HG03045 (cell line): ENCODE data around the gene RETN.

Experiments used
- ATAC-seq: cut with Tn5 transposase; IDR thresholded peaks from one replicate; pipeline ENCODE4 v1.9.1; 2021; ENCODE audit warnings: mild to moderate bottlenecking, moderate library complexity; ENCODE audit not compliant: unreplicated experiment

The RETN gene, protein sequence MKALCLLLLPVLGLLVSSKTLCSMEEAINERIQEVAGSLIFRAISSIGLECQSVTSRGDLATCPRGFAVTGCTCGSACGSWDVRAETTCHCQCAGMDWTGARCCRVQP

DNA sequence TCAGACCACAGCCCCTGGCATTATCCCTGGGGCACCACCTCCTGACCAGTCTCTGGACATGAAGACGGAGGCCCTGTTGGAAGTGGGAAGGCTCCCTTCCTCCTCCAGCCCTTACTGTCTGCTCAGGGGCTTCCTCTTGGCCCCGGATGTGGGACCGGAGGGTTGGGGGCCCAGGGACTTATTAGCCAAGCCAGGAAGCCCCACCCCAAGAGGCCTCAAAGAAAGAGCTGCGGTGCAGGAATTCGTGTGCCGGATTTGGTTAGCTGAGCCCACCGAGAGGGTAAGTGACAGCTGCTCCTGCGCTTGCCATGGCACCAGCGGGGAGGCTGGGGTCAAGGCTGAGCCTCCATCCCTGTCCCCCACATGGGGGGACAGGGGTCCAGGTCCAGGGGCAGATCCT lies at the start of gene RETN:
RETN (plus strand) TSS at position 208 of the 400 bp plus-strand sequence. CDS start 278 bp downstream, outside the sequence.
- ATAC-seq = no peak

DNA sequence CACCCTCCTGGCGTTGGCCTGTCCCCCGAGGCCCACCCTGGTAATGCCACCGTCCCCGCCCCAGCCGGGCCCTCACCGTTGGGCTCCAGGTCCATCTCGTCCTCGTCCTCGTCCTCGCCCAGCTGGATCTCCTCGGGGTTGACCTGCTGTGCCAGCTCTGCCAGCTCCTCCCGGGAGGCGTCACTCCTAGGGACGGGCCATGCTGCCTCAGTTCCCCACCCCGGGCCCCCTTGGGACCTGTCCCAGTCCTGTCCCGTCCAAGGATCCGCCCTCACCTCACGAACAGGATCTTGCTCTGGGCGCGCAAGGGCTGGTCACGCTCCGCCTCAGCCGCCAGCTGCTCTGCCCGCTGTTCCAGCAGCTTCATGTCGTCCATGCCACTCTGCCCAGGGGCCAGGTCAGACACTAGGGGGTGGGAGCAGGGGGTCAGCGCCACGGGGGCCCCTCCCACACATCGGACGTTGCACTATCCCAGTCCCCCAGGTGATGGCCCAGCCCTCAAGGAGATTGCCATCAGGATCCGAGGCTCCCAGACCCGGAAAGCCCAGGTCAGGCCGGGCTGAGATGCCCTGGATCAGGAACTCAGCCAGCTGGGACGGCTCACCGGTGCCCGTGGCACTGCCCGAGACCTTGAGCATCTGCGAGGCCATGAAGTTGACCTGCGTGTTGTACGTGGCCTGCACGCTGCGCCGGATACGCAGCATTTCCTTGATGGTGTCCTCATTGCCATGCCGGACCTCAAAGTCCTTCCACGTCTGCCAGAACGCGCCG lies 49.0 kb upstream of the RETN start:
- ATAC-seq = no peak

DNA sequence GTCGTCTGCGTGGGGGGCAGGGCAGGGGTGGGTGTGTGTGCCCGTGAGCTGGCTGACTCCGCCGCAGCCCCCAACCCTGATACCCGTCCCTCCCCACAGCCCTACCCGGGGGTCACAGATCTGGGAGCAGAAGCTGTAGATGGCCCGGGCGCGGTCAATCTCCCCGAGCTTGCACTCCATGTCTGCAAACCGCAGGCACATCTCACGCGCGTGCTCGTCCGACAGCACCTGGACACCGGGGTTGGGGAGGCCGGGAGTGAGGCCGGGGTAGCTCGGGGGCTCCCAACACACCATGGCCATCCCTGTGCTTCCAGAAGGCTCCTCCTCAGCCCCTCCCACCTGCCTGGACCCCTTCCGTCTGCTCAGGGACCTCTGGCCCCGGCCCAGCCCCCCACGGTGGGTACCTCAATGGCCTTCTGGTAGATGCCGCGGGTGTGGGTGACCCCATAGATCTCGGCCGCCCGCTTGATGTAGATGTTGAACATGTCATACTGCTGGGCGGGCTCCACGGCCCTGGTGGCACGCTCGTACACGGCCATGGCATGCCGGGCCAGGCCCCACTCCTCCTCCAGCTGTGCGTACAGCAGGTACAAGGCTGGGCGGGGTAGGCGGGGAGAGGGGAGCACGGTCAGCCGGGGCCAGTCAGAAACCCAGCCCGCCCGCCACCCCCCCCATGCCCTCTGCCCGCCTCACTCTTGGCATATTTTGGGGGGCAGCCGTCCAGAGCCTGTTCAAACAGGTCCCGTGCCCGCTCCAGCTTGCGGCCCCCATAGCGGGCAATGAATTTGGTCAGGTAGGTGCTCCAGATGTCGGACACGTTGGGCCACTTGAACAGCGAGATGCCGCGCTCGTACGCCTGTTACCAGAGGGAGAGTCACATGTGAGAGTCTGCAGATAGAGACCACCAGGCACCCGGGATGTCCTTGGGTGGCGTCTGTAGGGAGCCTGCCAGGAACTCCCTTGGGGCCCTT lies 48.1 kb upstream of the RETN start:
- ATAC-seq = no peak

DNA sequence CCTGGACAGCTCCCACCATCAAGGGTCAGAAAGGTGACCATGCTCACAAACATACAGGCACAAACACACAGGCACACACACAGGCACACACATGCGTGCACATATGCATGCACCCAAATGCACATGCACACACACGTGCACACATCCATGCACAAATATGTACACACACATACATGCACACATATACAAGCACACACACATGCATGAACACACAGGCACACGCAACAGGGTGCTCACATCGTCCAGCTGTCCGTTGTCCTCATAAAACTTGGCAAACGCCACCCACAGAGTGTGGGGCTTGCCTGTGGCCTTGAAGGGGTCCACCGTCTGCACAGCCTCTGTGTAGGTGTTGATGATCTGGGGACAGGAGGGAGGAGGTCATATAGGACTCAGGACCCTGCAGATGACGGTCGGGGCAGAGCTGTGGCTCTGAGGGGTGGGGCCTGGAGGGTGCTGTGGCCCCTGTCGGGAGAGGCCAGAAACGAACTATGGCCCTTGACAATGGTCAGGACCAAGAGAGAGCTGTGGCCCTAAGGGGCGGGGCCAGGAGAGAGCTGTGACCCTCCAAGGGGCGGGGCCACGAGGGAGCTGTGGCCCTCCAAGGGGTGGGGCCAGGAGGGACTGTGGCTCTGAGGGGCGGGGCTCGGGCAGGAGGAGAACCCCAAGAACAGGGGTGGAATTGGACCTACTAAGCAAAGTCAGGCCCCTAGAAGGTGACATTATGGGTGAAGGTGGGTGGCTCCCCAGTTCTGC lies 45.7 kb upstream of the RETN start:
- no peak for ATAC-seq

DNA sequence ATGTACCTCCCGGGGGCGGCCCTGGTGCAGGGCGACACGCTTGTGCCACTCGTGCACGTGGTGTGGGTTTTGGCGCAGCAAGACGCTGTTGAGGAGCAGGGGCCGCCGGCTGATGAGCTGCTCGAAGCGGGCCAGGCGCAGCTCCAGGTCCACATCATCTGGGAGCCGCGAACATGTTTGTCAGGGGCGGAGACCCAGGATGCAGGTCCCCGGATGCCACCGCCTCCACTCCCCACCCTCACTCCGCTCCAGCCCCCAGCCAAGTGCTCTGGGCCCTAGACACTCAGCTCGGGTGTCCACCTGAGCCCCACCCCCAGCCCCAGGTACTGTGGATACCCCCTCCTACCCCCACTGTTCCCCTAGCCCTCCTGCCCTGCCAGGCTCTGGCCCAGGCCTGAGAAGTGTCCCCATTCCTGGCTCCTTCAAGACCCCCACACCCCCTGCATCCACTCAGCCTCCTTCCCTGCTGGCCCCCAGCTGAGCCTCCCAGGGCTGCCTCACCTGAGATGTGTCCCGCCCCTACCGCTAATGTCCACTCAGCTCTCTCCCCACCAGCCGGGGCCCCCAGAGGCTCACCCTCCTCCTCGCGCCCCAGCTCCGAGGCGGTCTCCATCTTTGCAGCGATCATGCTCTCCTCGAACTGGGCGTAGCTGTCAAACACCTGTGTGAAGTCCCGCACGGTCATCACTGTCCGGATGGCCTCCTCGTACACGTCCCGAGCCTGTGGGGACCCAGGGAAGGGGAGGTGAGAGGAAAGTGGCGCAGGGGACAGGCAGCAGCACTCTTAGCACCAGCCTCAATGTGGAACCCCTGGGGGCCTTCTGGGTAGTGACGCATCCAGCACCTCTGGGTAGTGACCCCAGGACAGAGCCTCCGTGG lies 44.9 kb upstream of the RETN start:
- no peak for ATAC-seq

DNA sequence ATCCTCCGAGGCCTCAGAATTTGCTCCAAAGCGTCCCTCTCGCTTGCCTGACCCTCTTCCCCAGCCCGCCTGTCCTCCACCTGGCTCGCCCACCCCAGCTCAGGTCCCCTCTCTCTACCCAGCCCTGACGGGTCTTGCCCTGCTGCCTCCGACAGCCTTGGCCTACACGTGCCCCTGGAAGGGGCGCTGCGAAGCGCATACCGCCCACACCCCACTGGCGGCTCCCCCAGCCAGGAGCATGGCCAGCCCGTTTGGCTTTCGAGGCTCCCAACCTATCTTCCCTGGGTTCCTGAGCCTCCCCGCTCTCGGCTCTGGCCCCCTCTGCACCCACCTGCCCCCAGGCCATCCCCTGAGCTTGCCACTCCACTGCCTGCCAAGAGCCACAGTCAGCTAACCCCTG lies 44.0 kb upstream of the RETN start:
- ATAC-seq = no peak

DNA sequence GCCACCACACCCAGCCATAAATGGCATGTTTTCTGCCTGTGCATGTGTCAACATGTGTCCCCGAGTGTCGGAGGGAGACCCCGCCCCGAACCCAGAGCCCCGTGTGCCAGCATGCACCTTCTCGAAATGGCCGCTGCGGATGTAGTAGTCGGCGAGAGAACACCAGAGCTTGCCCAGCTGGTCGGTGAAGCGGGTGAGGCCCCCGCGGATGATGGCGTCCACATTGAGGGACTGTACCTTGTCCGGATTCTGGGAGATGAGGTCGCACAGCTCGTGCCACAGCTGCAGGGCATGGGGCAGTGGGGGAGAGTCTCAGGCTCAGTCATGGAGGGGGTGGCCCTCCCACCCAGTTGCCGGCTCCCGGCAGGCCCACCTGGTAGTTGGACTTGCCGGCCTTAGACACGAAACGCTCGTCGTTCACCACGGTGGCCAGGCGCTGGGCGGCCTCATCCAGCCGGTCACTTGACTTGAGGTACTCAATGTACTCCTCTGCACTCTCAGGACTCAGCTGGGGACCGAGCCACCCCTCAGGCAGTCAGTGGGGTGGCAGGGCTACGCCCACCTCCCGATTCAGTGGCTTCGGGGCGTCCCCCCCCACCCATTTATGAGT lies 43.0 kb upstream of the RETN start:
- ATAC-seq = no peak

DNA sequence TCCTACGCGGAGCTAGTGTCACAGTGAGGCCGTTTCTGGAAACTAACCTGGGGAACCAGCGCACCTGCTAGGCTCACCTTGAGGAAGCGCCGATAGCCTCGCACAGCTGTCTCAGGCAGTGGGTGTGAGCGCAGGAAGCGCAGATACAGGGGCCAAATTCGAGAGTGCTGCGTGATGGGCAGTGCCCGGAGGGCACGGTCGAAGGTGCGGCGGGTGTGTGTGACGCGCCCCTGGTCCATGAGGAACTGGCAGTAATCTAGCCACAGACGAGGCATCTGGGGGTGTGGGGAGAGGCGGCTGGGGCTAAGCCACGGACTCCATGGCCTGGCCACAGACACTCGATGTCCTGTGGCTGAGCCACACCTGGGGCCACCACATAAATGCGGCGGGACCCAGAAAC lies 41.7 kb upstream of the RETN start:
- ATAC-seq = no peak

DNA sequence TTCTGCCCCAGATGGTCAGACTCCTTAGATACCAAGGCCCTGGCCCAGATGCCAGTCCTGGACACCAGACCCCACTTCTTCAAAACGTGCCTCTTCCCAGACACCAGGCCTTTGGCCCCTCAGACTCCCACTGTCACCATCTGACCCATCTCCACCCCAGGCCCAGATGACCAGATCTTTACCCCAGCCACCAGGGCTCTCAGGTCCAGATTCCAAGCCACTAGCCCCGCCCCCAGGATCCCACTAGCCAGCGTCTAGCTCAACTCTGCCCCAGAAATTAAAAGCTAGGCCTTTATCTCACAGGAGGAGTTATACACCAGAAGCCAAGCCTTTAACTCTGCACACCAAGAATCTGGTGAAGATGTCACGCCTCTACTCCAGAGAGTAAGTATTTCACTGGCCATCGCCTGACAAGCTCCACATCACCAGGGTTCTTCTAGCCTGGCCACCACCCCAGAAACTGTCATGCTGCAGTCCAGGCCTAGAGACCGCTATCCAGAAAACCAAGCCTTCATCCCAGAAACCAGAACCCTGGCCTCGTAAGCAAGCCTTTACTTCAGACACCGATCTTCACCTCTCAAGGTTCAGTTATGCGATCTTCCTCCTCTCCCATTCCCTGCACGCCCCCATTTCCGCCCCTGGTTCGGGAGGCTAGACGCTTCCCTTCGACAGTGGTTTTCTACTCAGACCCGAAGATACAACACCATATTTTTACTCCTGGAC lies 40.1 kb upstream of the RETN start:
- no peak for ATAC-seq

DNA sequence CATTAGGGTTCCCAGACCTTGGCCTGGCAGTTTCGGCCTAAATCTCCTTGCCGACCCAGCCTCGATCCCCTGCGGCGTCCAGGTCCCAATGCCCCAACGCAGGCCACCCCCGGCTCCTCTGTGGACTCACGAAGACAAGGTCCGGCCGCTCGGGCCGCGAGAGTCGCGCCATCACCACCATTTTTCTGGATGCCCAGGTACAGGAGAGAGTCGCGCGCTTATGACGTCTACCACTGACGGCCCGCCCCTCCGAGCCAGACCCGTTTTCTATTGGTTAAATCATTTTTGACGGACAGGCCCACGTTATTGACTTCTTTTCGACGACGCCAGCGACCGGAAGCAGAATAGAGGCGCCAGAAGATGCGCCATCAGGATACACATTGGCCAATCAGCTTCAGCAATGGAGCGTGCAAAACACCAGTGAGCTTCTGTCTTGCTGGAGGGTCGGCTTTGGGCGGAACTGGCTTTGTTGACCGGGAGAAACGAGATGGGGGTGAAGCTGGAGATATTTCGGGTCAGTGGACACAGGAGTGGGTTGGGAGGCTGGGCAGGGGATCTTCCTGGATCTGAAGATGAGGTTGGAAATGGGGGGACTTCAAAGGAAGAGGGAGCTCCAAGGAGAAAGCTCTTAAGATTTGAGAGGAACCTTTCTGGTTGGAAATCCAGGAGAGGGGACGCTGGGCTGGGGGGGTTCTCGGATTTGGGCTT lies 39.3 kb upstream of the RETN start, which contains the start of the genes PET100 and XAB2:
PET100 (plus strand) TSS at position 447 of the 708 bp plus-strand sequence; CDS start at position 488, 41 bp downstream.
XAB2 (minus strand) TSS at position 199 of the 708 bp plus-strand sequence; CDS start at position 181, 18 bp downstream.
- peak; percentile 85 for ATAC-seq

DNA sequence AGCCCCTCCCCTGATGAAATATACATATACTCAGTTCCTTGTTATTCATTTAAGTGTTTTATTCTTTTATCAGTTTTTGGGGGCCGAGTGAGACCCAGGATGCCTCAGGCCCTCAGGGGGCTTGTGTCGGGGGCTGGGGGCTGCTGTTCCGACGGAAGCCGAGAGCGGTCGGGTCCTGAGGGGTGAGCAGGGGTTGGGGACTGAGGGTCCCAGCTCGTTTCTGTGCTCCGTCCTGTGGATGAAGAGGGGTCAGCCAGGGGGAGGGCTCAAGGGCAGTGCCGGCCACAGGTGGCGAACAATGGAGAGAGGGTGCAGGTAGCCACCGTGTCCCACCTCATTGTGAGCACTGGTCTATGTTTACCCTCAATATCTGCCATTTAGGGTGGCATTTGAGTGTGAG lies 37.3 kb upstream of the RETN start:
- no peak for ATAC-seq

DNA sequence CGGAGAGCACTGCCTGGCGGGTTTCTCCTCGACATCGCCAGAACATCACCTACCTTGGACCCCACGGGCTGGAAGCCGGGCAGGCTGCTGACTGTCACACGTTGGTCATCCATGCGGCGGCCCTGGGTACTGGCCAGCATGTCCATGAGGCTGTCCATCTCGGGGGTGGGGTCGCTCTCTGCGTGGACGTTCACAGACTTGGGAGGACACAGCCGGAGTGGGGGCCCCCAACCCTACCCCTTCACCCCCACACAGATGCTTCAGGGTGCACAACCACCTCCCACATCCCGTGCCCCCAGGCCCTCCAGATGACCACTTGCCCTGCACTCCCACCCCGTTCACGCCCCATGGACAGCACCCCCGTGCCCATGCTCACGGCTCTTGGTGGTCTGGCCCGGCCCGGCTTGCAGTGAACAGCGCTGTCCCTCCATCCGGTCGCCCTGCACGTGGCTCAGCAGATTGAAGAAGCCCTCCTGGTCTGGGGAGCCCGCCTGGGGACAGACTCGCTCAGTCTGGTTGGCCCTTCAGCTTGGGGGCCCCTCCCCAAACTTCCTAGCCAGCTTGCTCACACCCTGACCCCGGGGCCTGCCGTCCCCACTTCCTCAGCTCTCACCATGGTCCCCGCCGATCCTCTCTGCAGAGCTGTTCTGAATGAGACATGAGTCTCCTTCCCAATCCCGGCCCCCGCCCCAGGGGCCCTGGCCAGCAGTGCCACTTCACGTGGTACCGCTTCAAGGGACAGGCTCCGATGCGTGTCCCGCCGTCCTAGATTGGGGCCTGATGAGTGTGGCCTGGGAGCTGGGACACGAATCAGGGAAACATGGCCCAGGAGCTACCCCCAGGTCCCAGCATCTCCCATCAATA lies 36.3 kb upstream of the RETN start:
- no peak for ATAC-seq

DNA sequence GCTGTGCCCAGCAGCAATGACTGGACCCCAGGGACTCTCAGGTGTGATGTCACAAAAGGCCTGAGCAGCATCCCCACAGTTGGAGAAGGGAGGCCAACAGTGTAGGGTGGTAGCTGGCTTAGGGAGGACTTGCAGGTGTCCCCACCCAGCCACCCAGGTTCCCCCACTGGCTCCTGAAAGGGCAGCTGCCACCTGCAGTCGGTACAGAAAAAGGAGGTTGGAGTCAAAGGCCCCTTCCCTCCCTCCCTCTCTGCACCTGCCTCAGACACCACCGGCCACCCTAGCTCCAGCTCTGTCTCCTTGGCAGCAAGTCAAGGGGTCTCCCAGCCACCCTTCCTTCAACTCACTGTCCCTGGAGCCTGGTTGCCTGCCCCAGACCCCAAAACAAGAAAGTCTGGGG lies 35.2 kb upstream of the RETN start, which contains the start of gene PCP2:
PCP2 (minus strand) TSS at position 22 of the 400 bp plus-strand sequence. CDS start 262 bp downstream, outside the sequence.
- ATAC-seq = no peak

DNA sequence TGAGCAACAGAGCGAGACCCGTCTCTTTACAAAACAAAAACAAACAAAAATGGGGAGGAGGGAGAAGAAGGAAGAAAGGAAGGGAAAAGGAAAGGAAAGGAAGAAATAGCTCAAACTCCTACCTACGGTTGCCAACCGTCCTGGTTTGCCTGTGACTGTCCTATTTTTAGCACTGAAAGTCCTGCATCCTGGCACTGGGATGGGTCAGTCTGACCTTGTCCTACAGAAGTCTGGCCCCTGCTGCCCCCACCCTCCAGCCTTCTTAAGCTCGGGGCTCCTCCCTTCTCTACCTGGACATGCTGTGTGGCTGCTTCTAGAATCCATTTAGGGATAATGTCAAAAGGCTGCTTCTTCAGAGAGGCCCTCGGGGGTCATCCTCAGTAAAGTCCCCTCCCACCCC lies 33.2 kb upstream of the RETN start:
- no peak for ATAC-seq

DNA sequence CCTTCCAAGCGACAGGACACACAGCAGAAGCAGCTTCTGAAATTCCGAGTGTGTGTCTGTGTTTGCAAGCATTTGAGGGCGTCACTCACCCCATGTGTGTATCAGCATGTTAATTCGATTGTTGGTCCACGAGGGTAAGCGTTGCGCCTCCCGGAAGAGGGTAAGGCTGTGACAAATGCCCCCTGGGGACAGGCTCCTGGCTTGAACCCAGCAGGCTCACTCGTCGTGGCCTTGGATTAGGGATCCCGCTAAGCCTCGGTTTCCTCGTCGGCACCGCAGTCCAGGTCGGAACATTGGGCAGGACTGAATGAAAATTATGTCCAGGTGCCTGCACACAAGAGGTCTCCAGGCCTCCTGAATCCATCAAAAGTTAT lies 32.5 kb upstream of the RETN start:
- ATAC-seq = no peak

DNA sequence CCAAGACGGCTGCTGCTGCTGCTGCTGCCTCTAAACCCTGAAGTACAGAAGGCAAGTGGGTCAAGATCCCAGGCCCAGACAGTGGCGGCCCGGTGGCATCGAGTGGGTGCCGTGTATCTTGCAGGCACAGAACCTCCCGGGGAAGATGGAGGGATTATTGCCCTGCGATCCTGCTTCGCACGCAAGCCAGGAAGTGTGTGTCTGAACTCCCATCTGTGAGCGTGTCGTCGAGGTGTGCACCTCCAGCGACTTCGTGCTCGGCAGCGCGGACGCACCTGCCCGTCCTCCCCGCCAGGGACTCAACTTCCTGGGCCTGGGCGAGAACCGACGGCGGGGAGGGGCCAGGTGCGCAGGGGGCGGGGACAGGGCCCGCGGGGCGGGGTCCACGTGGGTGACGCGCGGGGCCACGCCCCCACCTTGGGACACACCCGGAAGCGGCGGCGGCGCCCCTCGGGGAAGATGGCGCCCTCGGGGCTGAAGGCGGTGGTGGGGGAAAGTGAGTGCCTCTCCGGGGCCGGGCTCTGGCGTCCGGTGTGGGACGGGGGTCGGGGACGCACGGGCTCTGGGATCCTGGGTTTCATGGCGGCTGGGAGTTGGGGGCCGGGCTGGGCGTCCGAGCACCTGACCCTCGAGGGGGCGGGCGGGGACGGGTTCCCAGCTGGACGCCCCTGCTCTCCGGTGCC lies 32.0 kb upstream of the RETN start, which contains the start of gene STXBP2:
STXBP2 (plus strand) TSS at position 420 of the 683 bp plus-strand sequence; CDS start at position 460, 40 bp downstream.
- peak; percentile 69 for ATAC-seq
